HEK293 (cell line): ENCODE data around the gene ZNF23.

Source experiments
- CTCF ChIA-PET: fragments of 350-600 bp; formaldehyde crosslinking; extraction: SDS; loops from one replicate; lab custom pipeline; 2021; ENCODE audit warnings: antibody characterized with exemption; lab: Yijun Ruan, JAX
- POLR2A ChIA-PET: fragments of 300-600 bp; formaldehyde crosslinking; extraction: SDS; loops from one replicate; lab custom pipeline; 2020; ENCODE audit warnings: antibody characterized with exemption, inconsistent platforms; lab: Yijun Ruan, JAX
- H3K27ac ChIP-seq: fragments of 200-500 bp; sonication (Bioruptor generic); 2 replicates; pipeline ENCODE4 v1.5.1; 2014; ENCODE audit warnings: low read depth, low read length, control low read depth, inconsistent platforms; ENCODE audit errors: extremely low read depth
- H3K36me3 ChIP-seq, 2 experiments: fragments of 200-500 bp in 1 of 2; sonication (Bioruptor generic) in 1 of 2; 1 replicate in 1 of 2; 2 replicates in 1 of 2; pipeline ENCODE4 v1.5.1; 2014 to 2017; ENCODE audit warnings: inconsistent platforms in 2 of 2, low read length in 2 of 2; ENCODE audit not compliant: control insufficient read depth in 2 of 2, insufficient read depth in 1 of 2
- H3K4me1 ChIP-seq: fragments of 200-500 bp; sonication (Bioruptor generic); 2 replicates; pipeline ENCODE4 v1.5.1; 2014; ENCODE audit warnings: mild to moderate bottlenecking, low read length, inconsistent platforms; ENCODE audit not compliant: control insufficient read depth, insufficient read depth
- H3K4me3 ChIP-seq: 2 replicates; pipeline ENCODE4 v1.5.1; 2011; ENCODE audit warnings: low read depth, mild to moderate bottlenecking, control low read depth, low read length, moderate library complexity
- H3K9me3 ChIP-seq: fragments of 200-500 bp; sonication (Bioruptor generic); 2 replicates; pipeline ENCODE4 v1.5.1; 2014; ENCODE audit warnings: low read depth, low read length, inconsistent platforms; ENCODE audit not compliant: control insufficient read depth, insufficient read depth
- FEZF1 ChIP-seq: fragments of 450-650 bp; formaldehyde crosslinking; IDR thresholded peaks from 2 replicates; pipeline ENCODE4 v1.5.1; 2016; ENCODE audit warnings: missing biosample characterization, missing genetic modification characterization
- KLF10 ChIP-seq: fragments of 450-650 bp; IDR thresholded peaks from 2 replicates; pipeline ENCODE4 v1.5.1; 2018; ENCODE audit warnings: missing biosample characterization, mild to moderate bottlenecking, missing genetic modification characterization
- KLF8 ChIP-seq: fragments of 450-650 bp; formaldehyde crosslinking; IDR thresholded peaks from 2 replicates; pipeline ENCODE4 v1.5.1; 2016; ENCODE audit warnings: missing biosample characterization, missing genetic modification characterization
- RBAK ChIP-seq: fragments of 450-650 bp; formaldehyde crosslinking; IDR thresholded peaks from 2 replicates; pipeline ENCODE4 v1.5.1; 2016; ENCODE audit warnings: missing biosample characterization, missing genetic modification characterization
- ZFHX2 ChIP-seq: fragments of 450-650 bp; formaldehyde crosslinking; conservative IDR thresholded peaks from 2 replicates; pipeline ENCODE4 v1.5.1; 2016; ENCODE audit warnings: missing biosample characterization, missing genetic modification characterization
- ZNF132 ChIP-seq: fragments of 450-650 bp; formaldehyde crosslinking; IDR thresholded peaks from 2 replicates; pipeline ENCODE4 v1.5.1; 2017; ENCODE audit warnings: missing biosample characterization, missing genetic modification characterization, borderline replicate concordance
- ZNF140 ChIP-seq: fragments of 450-650 bp; formaldehyde crosslinking; IDR thresholded peaks from 2 replicates; pipeline ENCODE4 v1.5.1; 2016; ENCODE audit warnings: missing biosample characterization, missing genetic modification characterization
- ZNF157 ChIP-seq: fragments of 450-650 bp; formaldehyde crosslinking; IDR thresholded peaks from 2 replicates; pipeline ENCODE4 v1.5.1; 2016; ENCODE audit warnings: missing biosample characterization, missing genetic modification characterization
- ZNF211 ChIP-seq: fragments of 450-650 bp; formaldehyde crosslinking; IDR thresholded peaks from 2 replicates; pipeline ENCODE4 v1.5.1; 2016; ENCODE audit warnings: low read depth, missing biosample characterization, missing genetic modification characterization
- ZNF248 ChIP-seq: fragments of 450-650 bp; formaldehyde crosslinking; IDR thresholded peaks from 2 replicates; pipeline ENCODE4 v1.5.1; 2017; ENCODE audit warnings: missing biosample characterization, missing genetic modification characterization
- ZNF416 ChIP-seq: fragments of 450-650 bp; formaldehyde crosslinking; IDR thresholded peaks from 2 replicates; pipeline ENCODE4 v1.5.1; 2016; ENCODE audit warnings: missing biosample characterization, missing genetic modification characterization
- ZNF549 ChIP-seq: fragments of 450-650 bp; IDR thresholded peaks from 2 replicates; pipeline ENCODE4 v1.5.1; 2018; ENCODE audit warnings: missing biosample characterization, missing genetic modification characterization, mild to moderate bottlenecking, inconsistent platforms, moderate library complexity
- ZNF571 ChIP-seq: fragments of 450-650 bp; formaldehyde crosslinking; IDR thresholded peaks from 2 replicates; pipeline ENCODE4 v1.5.0; 2017; ENCODE audit warnings: missing biosample characterization, missing genetic modification characterization
- ZNF600 ChIP-seq: fragments of 450-650 bp; formaldehyde crosslinking; IDR thresholded peaks from 2 replicates; pipeline ENCODE4 v1.5.1; 2016; ENCODE audit warnings: missing biosample characterization, missing genetic modification characterization
- ZNF623 ChIP-seq: fragments of 450-650 bp; formaldehyde crosslinking; IDR thresholded peaks from 2 replicates; pipeline ENCODE4 v1.5.1; 2016; ENCODE audit warnings: missing biosample characterization, missing genetic modification characterization
- ZNF629 ChIP-seq: fragments of 450-650 bp; formaldehyde crosslinking; IDR thresholded peaks from 2 replicates; pipeline ENCODE4 v1.5.1; 2017; ENCODE audit warnings: missing biosample characterization, missing genetic modification characterization
- ZNF677 ChIP-seq: fragments of 450-650 bp; IDR thresholded peaks from 2 replicates; pipeline ENCODE4 v1.5.0; 2018; ENCODE audit warnings: missing biosample characterization, mild to moderate bottlenecking, missing genetic modification characterization, moderate library complexity
- ZNF707 ChIP-seq: fragments of 450-650 bp; formaldehyde crosslinking; IDR thresholded peaks from 2 replicates; pipeline ENCODE4 v1.5.1; 2016; ENCODE audit warnings: missing biosample characterization, missing genetic modification characterization
- ZNF776 ChIP-seq: fragments of 450-650 bp; formaldehyde crosslinking; IDR thresholded peaks from 2 replicates; pipeline ENCODE4 v1.5.0; 2017; ENCODE audit warnings: missing biosample characterization, missing genetic modification characterization, borderline replicate concordance
- ZNF785 ChIP-seq: fragments of 450-650 bp; formaldehyde crosslinking; IDR thresholded peaks from 2 replicates; pipeline ENCODE4 v1.5.1; 2016; ENCODE audit warnings: missing biosample characterization, missing genetic modification characterization
- ZNF837 ChIP-seq: fragments of 450-650 bp; formaldehyde crosslinking; IDR thresholded peaks from 2 replicates; pipeline ENCODE4 v1.5.1; 2016; ENCODE audit warnings: missing biosample characterization, missing genetic modification characterization
- TF ChIP-seq, protein P1 (sequence below): fragments of 450-650 bp; formaldehyde crosslinking; IDR thresholded peaks from 2 replicates; pipeline ENCODE4 v1.5.1; 2016; ENCODE audit warnings: missing biosample characterization, missing genetic modification characterization
- TF ChIP-seq, protein P2 (sequence below): fragments of 450-650 bp; formaldehyde crosslinking; IDR thresholded peaks from 2 replicates; pipeline ENCODE4 v1.5.1; 2016; ENCODE audit warnings: missing biosample characterization, missing genetic modification characterization
- TF ChIP-seq, protein P3 (sequence below): fragments of 450-650 bp; formaldehyde crosslinking; IDR thresholded peaks from 2 replicates; pipeline ENCODE4 v1.5.1; 2017; ENCODE audit warnings: missing biosample characterization, missing genetic modification characterization
- TF ChIP-seq, protein P4 (sequence below): fragments of 450-650 bp; formaldehyde crosslinking; IDR thresholded peaks from 2 replicates; pipeline ENCODE4 v1.5.1; 2017; ENCODE audit warnings: missing biosample characterization, missing genetic modification characterization
- TF ChIP-seq, protein P5 (sequence below): fragments of 450-650 bp; formaldehyde crosslinking; IDR thresholded peaks from 2 replicates; pipeline ENCODE4 v1.5.1; 2016; ENCODE audit warnings: missing biosample characterization, missing genetic modification characterization

The ZNF23 gene

DNA sequence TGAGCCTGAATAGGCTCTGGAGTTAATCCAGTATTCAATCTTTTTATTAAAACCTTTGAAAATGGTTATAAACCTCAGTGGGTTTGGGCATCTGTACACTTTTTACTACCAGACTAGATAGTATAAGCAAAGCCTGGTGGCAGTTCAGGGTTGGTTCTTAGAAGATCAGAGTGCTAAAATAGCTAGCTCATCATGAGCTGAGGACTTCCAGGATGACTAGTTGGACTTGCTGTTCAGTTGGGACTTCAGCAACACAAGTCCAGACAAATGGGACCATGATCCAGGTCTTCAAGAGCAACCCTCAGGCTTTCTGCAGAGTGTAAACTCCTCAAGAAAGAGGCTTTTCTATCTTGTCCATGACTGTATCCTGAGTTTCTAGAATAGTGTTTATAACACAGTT is 28.3 kb upstream of the ZNF23 start:
- no peak overlapping the region for H3K27ac ChIP-seq
- POLR2A ChIA-PET, result interaction anchor here (0.5 kb wide), 1 partner anchor 23 kb away, joined by 3 read pairs; no protein-coding TSS in a partner anchor
- H3K4me1 ChIP-seq, result no peaks in the 10 kb centered on the region
- H3K36me3 ChIP-seq, result no peaks in the 10 kb centered on the region
- no peak for TF ChIP-seq ZNF785 (tag by site-specific recombination)
- no peak for TF ChIP-seq ZNF776 (tag by site-specific recombination)
- TF ChIP-seq ZNF140 (tag by site-specific recombination), result no peak
- TF ChIP-seq ZNF571, result no peak
- no peak for TF ChIP-seq ZNF211 (tag by site-specific recombination)
- no peak for TF ChIP-seq ZNF132 (tag by site-specific recombination)
- no peak for TF ChIP-seq ZNF600 (tag by site-specific recombination)
- no peak for TF ChIP-seq ZNF416 (tag by site-specific recombination)
- TF ChIP-seq ZNF157 (tag by site-specific recombination), result no peak
- no peak for TF ChIP-seq ZNF629
- no peak for TF ChIP-seq ZNF707 (tag by site-specific recombination)
- TF ChIP-seq, protein P1, sequence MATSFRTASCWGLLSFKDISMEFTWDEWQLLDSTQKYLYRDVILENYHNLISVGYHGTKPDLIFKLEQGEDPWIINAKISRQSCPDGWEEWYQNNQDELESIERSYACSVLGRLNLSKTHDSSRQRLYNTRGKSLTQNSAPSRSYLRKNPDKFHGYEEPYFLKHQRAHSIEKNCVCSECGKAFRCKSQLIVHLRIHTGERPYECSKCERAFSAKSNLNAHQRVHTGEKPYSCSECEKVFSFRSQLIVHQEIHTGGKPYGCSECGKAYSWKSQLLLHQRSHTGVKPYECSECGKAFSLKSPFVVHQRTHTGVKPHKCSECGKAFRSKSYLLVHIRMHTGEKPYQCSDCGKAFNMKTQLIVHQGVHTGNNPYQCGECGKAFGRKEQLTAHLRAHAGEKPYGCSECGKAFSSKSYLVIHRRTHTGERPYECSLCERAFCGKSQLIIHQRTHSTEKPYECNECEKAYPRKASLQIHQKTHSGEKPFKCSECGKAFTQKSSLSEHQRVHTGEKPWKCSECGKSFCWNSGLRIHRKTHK (tag by site-specific recombination), result no peak
- no peak for TF ChIP-seq ZNF837 (tag by site-specific recombination)
- TF ChIP-seq, protein P2, sequence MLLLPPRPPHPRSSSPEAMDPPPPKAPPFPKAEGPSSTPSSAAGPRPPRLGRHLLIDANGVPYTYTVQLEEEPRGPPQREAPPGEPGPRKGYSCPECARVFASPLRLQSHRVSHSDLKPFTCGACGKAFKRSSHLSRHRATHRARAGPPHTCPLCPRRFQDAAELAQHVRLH, result no peak
- no peak for TF ChIP-seq RBAK (tag by site-specific recombination)
- TF ChIP-seq FEZF1 (tag by site-specific recombination), result no peak
- no peaks in the 10 kb centered on the region for H3K9me3 ChIP-seq
- CTCF ChIA-PET, result interaction anchor here (0.8 to 2.0 kb wide), 3 partner anchors 9 to 78 kb away, joined by 3 to 10 read pairs (median 7); no protein-coding TSS in a partner anchor
- H3K4me3 ChIP-seq, result no peak overlapping the region

DNA sequence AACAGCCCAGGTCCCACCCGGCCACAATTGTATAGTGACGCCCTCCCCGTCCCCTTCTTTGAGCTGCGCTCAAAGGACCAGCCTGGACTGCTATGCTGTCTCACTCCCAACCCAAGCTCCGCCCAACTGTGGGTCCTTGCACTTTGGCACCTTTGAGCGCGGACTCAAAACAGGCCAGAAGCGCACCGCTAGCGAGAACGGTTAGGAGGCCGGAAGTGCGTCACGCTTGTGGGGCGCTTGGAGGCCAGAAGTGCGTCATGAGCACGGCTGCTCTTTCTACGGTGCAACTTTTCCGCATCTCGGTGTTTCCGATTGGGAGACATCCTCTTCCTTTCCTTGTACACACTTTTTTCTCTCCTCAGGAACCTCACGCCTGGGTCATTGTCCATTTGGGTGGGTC is 27.1 kb upstream of the ZNF23 start, which contains the start of gene ZNF19:
ZNF19 (minus strand) TSS at position 203 of the 400 bp plus-strand sequence. CDS start 7,210 bp downstream, outside the sequence.
- ChIA-PET POLR2A (no interaction called here), CTCF (interaction anchor here (0.7 to 1.6 kb wide), 3 partner anchors 10 to 12 kb away, joined by 3 to 7 read pairs (median 3); no protein-coding TSS in a partner anchor)
- Histone ChIP-seq H3K9me3 (no peaks in the 10 kb centered on the region), H3K27ac (no peak within 1 kb of the TSS), H3K4me1 (no peaks in the 10 kb centered on the region), H3K4me3 (no peak within 1 kb of the TSS), H3K36me3 (no peaks in the 10 kb centered on the region)
- TF ChIP-seq, protein P3, sequence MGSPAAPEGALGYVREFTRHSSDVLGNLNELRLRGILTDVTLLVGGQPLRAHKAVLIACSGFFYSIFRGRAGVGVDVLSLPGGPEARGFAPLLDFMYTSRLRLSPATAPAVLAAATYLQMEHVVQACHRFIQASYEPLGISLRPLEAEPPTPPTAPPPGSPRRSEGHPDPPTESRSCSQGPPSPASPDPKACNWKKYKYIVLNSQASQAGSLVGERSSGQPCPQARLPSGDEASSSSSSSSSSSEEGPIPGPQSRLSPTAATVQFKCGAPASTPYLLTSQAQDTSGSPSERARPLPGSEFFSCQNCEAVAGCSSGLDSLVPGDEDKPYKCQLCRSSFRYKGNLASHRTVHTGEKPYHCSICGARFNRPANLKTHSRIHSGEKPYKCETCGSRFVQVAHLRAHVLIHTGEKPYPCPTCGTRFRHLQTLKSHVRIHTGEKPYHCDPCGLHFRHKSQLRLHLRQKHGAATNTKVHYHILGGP (tag by site-specific recombination), result no peak
- TF ChIP-seq ZNF248 (tag by site-specific recombination), result no peak
- TF ChIP-seq ZNF677 (tag by site-specific recombination), result no peak
- TF ChIP-seq, protein P4, sequence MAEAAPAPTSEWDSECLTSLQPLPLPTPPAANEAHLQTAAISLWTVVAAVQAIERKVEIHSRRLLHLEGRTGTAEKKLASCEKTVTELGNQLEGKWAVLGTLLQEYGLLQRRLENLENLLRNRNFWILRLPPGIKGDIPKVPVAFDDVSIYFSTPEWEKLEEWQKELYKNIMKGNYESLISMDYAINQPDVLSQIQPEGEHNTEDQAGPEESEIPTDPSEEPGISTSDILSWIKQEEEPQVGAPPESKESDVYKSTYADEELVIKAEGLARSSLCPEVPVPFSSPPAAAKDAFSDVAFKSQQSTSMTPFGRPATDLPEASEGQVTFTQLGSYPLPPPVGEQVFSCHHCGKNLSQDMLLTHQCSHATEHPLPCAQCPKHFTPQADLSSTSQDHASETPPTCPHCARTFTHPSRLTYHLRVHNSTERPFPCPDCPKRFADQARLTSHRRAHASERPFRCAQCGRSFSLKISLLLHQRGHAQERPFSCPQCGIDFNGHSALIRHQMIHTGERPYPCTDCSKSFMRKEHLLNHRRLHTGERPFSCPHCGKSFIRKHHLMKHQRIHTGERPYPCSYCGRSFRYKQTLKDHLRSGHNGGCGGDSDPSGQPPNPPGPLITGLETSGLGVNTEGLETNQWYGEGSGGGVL (tag by site-specific recombination), result no peak
- TF ChIP-seq ZNF623 (tag by site-specific recombination), result no peak
- no peak for TF ChIP-seq KLF10 (tag by site-specific recombination)
- no peak for TF ChIP-seq ZNF549
- no peak for TF ChIP-seq ZFHX2 (tag by site-specific recombination)
- TF ChIP-seq KLF8 (tag by site-specific recombination), result no peak
- TF ChIP-seq, protein P5, sequence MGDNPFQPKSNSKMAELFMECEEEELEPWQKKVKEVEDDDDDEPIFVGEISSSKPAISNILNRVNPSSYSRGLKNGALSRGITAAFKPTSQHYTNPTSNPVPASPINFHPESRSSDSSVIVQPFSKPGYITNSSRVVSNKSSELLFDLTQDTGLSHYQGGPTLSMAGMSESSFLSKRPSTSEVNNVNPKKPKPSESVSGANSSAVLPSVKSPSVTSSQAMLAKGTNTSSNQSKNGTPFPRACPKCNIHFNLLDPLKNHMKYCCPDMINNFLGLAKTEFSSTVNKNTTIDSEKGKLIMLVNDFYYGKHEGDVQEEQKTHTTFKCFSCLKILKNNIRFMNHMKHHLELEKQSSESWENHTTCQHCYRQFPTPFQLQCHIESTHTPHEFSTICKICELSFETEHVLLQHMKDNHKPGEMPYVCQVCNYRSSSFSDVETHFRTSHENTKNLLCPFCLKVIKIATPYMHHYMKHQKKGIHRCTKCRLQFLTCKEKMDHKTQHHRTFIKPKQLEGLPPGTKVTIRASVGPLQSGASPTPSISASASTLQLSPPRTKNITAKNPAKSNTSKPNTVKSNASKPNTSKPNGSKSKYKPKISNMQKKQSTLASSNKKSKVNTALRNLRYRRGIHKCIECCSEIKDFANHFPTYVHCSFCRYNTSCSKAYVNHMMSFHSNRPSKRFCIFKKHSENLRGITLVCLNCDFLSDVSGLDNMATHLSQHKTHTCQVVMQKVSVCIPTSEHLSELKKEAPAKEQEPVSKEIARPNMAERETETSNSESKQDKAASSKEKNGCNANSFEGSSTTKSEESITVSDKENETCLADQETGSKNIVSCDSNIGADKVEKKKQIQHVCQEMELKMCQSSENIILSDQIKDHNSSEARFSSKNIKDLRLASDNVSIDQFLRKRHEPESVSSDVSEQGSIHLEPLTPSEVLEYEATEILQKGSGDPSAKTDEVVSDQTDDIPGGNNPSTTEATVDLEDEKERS, result no peak
